Upper lobe of left lung (tissue), 6 donors: Measurements from ENCODE around the gene RPL10. TPM values are rescaled to one million over a fixed set of nuclear protein-coding genes. Genes with fewer than 3 reads are reported as not detected.
A peak's percentile ranks its signal among the peaks of the same experiment; 100 is the strongest.

Experiments
- ATAC-seq, 2 donors: fragments of 200-7000 bp; cut with Tn5 transposase; one replicate each; pipeline ENCODE4 v1.9.1; 2022; ENCODE audit warnings: mild to moderate bottlenecking in 2 of 2, moderate library complexity in 2 of 2; ENCODE audit not compliant: low FRiP score in 2 of 2
- DNase-seq, 2 donors: peaks; one replicate each; pipeline ENCODE4 v3.0.0-alpha.2; 2019 to 2020
- H3K27ac ChIP-seq, 4 donors: fragments of 200-600 bp; sonication (generic); one replicate each; pipeline ENCODE4 v1.5.1; 2016 to 2019
- H3K27me3 ChIP-seq, 4 donors: fragments of 200-600 bp; sonication (generic); one replicate each; pipeline ENCODE4 v1.5.1; 2017 to 2019
- H3K36me3 ChIP-seq, 4 donors: fragments of 200-600 bp; sonication (generic); one replicate each; pipeline ENCODE4 v1.5.1; 2016 to 2019
- H3K4me1 ChIP-seq, 4 donors: fragments of 200-600 bp; sonication (generic); one replicate each; pipeline ENCODE4 v1.5.1; 2018 to 2019
- H3K4me3 ChIP-seq, 4 donors: fragments of 200-600 bp; sonication (generic); one replicate each; pipeline ENCODE4 v1.5.1; 2017 to 2019; ENCODE audit warnings: mild to moderate bottlenecking in 2 of 4, moderate library complexity in 1 of 4
- H3K9me3 ChIP-seq, 4 donors: fragments of 200-600 bp; sonication (generic); one replicate each; pipeline ENCODE4 v1.5.1; 2018 to 2019
- CTCF ChIP-seq, 6 experiments: fragments of 450-650 bp in 4 of 6; fragments of 200-600 bp in 2 of 6; sonication (generic) in 2 of 6; IDR thresholded peaks; one replicate each; pipeline ENCODE4 v1.5.1; 2016 to 2019; ENCODE audit warnings: antibody characterized with exemption in 6 of 6
- EP300 ChIP-seq, 4 donors: sonication (generic); formaldehyde crosslinking; IDR thresholded peaks; one replicate each; pipeline ENCODE4 v1.5.1; 2017; ENCODE audit warnings: antibody characterized with exemption in 4 of 4, control low read depth in 2 of 4
- POLR2A ChIP-seq, 4 donors: fragments of 450-650 bp; IDR thresholded peaks; one replicate each; pipeline ENCODE4 v1.5.1; 2016 to 2017; ENCODE audit warnings: antibody characterized with exemption in 4 of 4, mild to moderate bottlenecking in 2 of 4
- POLR2AphosphoS5 ChIP-seq, 2 donors: sonication (generic); formaldehyde crosslinking; IDR thresholded peaks; one replicate each; pipeline ENCODE4 v1.5.1; 2017; ENCODE audit warnings: antibody characterized with exemption in 2 of 2
- WGBS, 2 donors: methylation state at CpG; one replicate each; pipeline ENCODE4 v1.1.5; 2017 to 2018; 5-methylcytosine and 5-hydroxymethylcytosine counted together
- total RNA-seq, 6 donors: library from RNA; depleted of rRNA in 4 of 6; stranded (reverse); fragments of >200 nt in 4 of 6; gene quantifications; one replicate each; pipeline versions ENCODE4 v1.1.0 to v1.2.1, GENCODE V29; 2016 to 2021
- donor health status: DM: no; HTN: no; CAD: no; lungs with moderate emphysema.
- donor health status: DM: no; HTN: yes; CAD: no; lungs with severe emphysema.

Gene RPL10
- total RNA-seq, 6 donors from 2014 or later: 1,246 to 5,225 (median 2,943) TPM

- TF ChIP-seq POLR2A (IDR thresholded peaks at IDR 0.05) (no peak), EP300 (IDR thresholded peaks at IDR 0.05) (no peak), CTCF (IDR thresholded peaks at IDR 0.05) (no peak), POLR2AphosphoS5 (IDR thresholded peaks at IDR 0.05) (peak; percentile 13 to 20)
- H3K36me3 ChIP-seq: no peaks in the 10 kb centered on the region
- peak overlapping the region in 3 of 4 donors; percentile 63 to 88 (median 82) for H3K4me3 ChIP-seq
- DNase-seq (peak in 1 of 2 donors; percentile 65), ATAC-seq (peak in 1 of 2 donors; percentile 58)
- H3K4me1 ChIP-seq: peaks cover 7 to 25% (median 10%) of the 10 kb centered on the region in 4 donors
- H3K9me3 ChIP-seq: no peaks in the 10 kb centered on the region
- WGBS, 2 donors: 18% methylated on average over 2 of the region's 4 CpGs; no CpG with 5 or more reads in 1 of the 2 donors
- no peaks in the 10 kb centered on the region for H3K27me3 ChIP-seq
- peak overlapping the region; percentile 90 to 96 (median 92) for H3K27ac ChIP-seq
These were observed 14.3 kb downstream of the RPL10 start for GRCh38 chrX:154412468-154412867.

GRCh38 chrX:154413142-154413541 is 15.0 kb downstream of the RPL10 start:
- Histone ChIP-seq H3K27ac (peak overlapping the region; percentile 90 to 96 (median 92)), H3K9me3 (no peaks in the 10 kb centered on the region), H3K36me3 (no peaks in the 10 kb centered on the region), H3K4me3 (no peak overlapping the region), H3K4me1 (peaks cover 7 to 25% (median 10%) of the 10 kb centered on the region in 4 donors), H3K27me3 (no peaks in the 10 kb centered on the region)
- ATAC-seq (no peak), DNase-seq (no peak)
- WGBS, 2 donors: 74 to 90% methylated on average over 2 to 8 of the region's 8 CpGs
- TF ChIP-seq POLR2A (IDR thresholded peaks at IDR 0.05) (no peak), CTCF (IDR thresholded peaks at IDR 0.05) (no peak), POLR2AphosphoS5 (IDR thresholded peaks at IDR 0.05) (no peak), EP300 (IDR thresholded peaks at IDR 0.05) (no peak)

- H3K4me1 ChIP-seq: peaks cover 7 to 13% (median 9%) of the 10 kb centered on the region in 4 donors
- no peaks in the 10 kb centered on the region for H3K27me3 ChIP-seq
- DNase-seq (no peak), ATAC-seq (no peak)
- no peak overlapping the region for H3K27ac ChIP-seq
- TF ChIP-seq POLR2AphosphoS5 (IDR thresholded peaks at IDR 0.05): no peak
- TF ChIP-seq EP300 (IDR thresholded peaks at IDR 0.05): no peak
- TF ChIP-seq CTCF (IDR thresholded peaks at IDR 0.05): no peak
- TF ChIP-seq POLR2A (IDR thresholded peaks at IDR 0.05): no peak
- peaks cover 0 to 9% (median 0%) of the 10 kb centered on the region in 4 donors for H3K36me3 ChIP-seq
- no peaks in the 10 kb centered on the region for H3K9me3 ChIP-seq
- WGBS, 2 donors: 59 to 87% methylated on average over 7 of the region's 7 CpGs
- no peak overlapping the region for H3K4me3 ChIP-seq
These were observed 19.0 kb downstream of the RPL10 start for GRCh38 chrX:154417157-154417556.

- Histone ChIP-seq H3K9me3 (no peaks in the 10 kb centered on the region), H3K27me3 (no peaks in the 10 kb centered on the region), H3K4me3 (no peak overlapping the region), H3K36me3 (peaks cover 0 to 9% (median 0%) of the 10 kb centered on the region in 4 donors), H3K4me1 (no peaks in the 10 kb centered on the region), H3K27ac (peak overlapping the region in 2 of 4 donors; percentile 54 to 60)
- DNase-seq (no peak), ATAC-seq (no peak)
- 89% methylated on average over 3 to 8 of the region's 8 CpGs for WGBS, 2 donors
- TF ChIP-seq POLR2AphosphoS5 (IDR thresholded peaks at IDR 0.05) (no peak), POLR2A (IDR thresholded peaks at IDR 0.05) (no peak)
These were observed 21.0 kb downstream of the RPL10 start for GRCh38 chrX:154419189-154419588.

GRCh38 chrX:154419688-154420401 is 21.7 kb downstream of the RPL10 start:
- no peaks in the 10 kb centered on the region for H3K9me3 ChIP-seq
- H3K4me3 ChIP-seq: no peak overlapping the region
- no peaks in the 10 kb centered on the region for H3K27me3 ChIP-seq
- TF ChIP-seq POLR2AphosphoS5 (IDR thresholded peaks at IDR 0.05) (no peak), EP300 (IDR thresholded peaks at IDR 0.05) (no peak), POLR2A (IDR thresholded peaks at IDR 0.05) (no peak), CTCF (IDR thresholded peaks at IDR 0.05) (no peak)
- no peaks in the 10 kb centered on the region for H3K4me1 ChIP-seq
- H3K36me3 ChIP-seq: peaks cover 0 to 9% (median 0%) of the 10 kb centered on the region in 4 donors
- ATAC-seq: peak in 1 of 2 donors; percentile 31
- DNase-seq: no peak
- peak overlapping the region in 2 of 4 donors; percentile 54 to 60 for H3K27ac ChIP-seq
- WGBS, 2 donors: 74 to 80% methylated on average over 2 to 19 of the region's 19 CpGs
